Measurements from ENCODE around the gene LHB. TPM values are rescaled to one million over a fixed set of nuclear protein-coding genes. Genes with fewer than 3 reads are reported as not detected.

LHB gene
- total RNA-seq, 2 experiments from 2014 or later: 1.1 TPM; not detected in 1

DNA sequence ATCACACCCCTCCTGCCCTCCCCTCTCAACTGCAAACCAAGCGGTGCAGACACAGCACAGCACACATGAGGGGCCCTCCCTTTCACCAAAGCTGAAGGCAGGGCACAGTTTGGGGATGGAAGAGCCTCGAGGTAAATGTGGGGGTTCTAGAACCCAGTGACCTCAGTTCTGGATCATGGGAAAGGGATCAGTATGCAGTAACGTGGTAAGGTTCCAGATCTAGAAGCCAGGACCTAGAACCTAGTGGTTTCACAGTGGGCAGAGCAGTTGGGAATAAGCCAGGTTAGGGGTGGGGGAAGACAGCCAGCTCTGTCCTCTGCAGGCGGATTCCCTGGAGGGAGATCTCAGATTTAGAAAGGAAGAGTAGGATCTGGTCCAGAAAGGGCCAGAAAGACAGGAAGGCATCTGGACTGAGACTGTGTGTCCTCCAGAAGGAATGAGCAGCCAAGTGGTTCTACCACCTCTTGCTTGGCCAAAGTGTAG is 48.7 kb downstream of the LHB start:
- Histone ChIP-seq H3K79me2 (ENCODE audit: insufficient read depth, low read depth, low read length) (peaks cover 17% of the 10 kb centered on the region; the same call in 1 of the 2 replicates), H3K4me1 (ENCODE audit: insufficient read depth, low read length, poor library complexity, severe bottlenecking) (peaks cover 57% of the 10 kb centered on the region), H3K27ac (ENCODE audit: low read depth, low read length, poor library complexity, severe bottlenecking) (peak overlapping the region; percentile 47), H3K9me3 (ENCODE audit: low read length) (no peaks in the 10 kb centered on the region), H3K4me2 (ENCODE audit: low read length) (peak overlapping the region; percentile 99), H4K20me1 (ENCODE audit: insufficient read depth, low read length) (no peaks in the 10 kb centered on the region), H3K36me3 (ENCODE audit: insufficient read depth, low read length) (peaks cover 44% of the 10 kb centered on the region), H3K4me3 (ENCODE audit: low read depth, low read length, poor library complexity, severe bottlenecking) (no peak overlapping the region), H2AFZ (ENCODE audit: low read length) (no peak overlapping the region), H3K9me2 (ENCODE audit: insufficient read depth, low read length) (no peaks in the 10 kb centered on the region)
- ChIA-PET POLR2A (no interaction called here), CTCF (ENCODE audit: unreplicated experiment) (interaction anchor here (1.3 kb wide), 1 partner anchor 25 kb away, joined by 4 read pairs; the partner anchor contains the start of genes GYS1 and RUVBL2)
- intact Hi-C loops (cut with micrococcal nuclease; ENCODE audit: unreplicated experiment): no loop called here
- TSS peak; percentile 78 for BruUV-seq (replicated peaks)
- DNase-seq (ENCODE audit: low spot score): no peak
- TF ChIP-seq, protein P1, sequence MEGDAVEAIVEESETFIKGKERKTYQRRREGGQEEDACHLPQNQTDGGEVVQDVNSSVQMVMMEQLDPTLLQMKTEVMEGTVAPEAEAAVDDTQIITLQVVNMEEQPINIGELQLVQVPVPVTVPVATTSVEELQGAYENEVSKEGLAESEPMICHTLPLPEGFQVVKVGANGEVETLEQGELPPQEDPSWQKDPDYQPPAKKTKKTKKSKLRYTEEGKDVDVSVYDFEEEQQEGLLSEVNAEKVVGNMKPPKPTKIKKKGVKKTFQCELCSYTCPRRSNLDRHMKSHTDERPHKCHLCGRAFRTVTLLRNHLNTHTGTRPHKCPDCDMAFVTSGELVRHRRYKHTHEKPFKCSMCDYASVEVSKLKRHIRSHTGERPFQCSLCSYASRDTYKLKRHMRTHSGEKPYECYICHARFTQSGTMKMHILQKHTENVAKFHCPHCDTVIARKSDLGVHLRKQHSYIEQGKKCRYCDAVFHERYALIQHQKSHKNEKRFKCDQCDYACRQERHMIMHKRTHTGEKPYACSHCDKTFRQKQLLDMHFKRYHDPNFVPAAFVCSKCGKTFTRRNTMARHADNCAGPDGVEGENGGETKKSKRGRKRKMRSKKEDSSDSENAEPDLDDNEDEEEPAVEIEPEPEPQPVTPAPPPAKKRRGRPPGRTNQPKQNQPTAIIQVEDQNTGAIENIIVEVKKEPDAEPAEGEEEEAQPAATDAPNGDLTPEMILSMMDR (conservative IDR thresholded peaks at IDR 0.05; ENCODE audit: low read length): no peak
- TF ChIP-seq EZH2phosphoT487 (IDR thresholded peaks at IDR 0.05; ENCODE audit: borderline replicate concordance, low read depth, low read length): no peak

DNA sequence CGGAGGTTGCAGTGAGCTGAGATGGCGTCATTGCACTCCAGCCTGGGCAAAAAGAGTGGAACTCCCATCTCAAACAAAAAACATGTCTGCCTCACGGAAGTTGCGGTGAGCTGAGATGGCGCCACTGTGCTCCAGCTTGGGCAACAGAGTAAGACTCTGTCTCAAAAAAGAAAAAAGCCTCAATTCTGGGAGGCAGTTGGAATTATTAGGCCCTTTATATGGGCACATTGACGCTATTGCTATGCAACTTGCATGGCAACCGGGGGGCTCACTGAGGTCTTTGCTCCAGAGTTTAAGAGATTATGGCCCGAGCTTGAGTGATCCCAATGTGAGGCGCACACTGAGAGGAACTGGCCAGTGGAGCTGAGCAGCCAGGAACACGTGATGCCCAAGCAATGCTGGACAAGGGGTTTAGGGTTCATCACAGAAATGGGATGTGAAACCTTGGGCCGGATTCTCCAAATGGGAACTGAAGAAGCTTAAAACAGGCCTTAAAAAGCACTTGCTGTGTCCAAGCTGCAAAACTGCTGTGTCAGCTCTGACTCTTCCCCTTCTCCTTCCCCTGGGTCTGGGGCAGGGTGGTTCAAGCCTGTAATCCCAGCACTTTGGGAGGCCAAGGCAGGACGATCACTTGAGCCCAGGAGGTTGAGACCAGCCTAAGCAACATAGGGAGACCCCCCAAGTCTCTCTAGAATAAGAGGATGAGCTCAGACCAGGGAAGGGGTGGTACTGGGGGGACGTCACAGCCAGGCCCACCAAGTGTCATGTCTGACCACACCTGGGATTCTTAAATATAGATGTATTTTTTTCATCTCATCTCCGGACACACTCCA is 49.3 kb downstream of the LHB start:
- no peak for DNase-seq (ENCODE audit: low spot score)
- ChIA-PET CTCF (ENCODE audit: unreplicated experiment) (interaction anchor here (1.3 kb wide), 1 partner anchor 26 kb away, joined by 4 read pairs; the partner anchor contains the start of genes GYS1 and RUVBL2), POLR2A (interaction anchor here (0.6 kb wide), 2 partner anchors 82 to 138 kb away, joined by 3 read pairs; no protein-coding TSS in a partner anchor)
- Histone ChIP-seq H3K27ac (ENCODE audit: low read depth, low read length, poor library complexity, severe bottlenecking) (peak overlapping the region; percentile 47), H3K79me2 (ENCODE audit: insufficient read depth, low read depth, low read length) (peaks cover 17% of the 10 kb centered on the region; the same call in 1 of the 2 replicates), H3K4me2 (ENCODE audit: low read length) (peak overlapping the region; percentile 99), H3K36me3 (ENCODE audit: insufficient read depth, low read length) (peaks cover 44% of the 10 kb centered on the region), H3K9me3 (ENCODE audit: low read length) (no peaks in the 10 kb centered on the region), H4K20me1 (ENCODE audit: insufficient read depth, low read length) (no peaks in the 10 kb centered on the region), H3K4me1 (ENCODE audit: insufficient read depth, low read length, poor library complexity, severe bottlenecking) (peaks cover 63% of the 10 kb centered on the region), H2AFZ (ENCODE audit: low read length) (no peak overlapping the region), H3K9me2 (ENCODE audit: insufficient read depth, low read length) (no peaks in the 10 kb centered on the region), H3K4me3 (ENCODE audit: low read depth, low read length, poor library complexity, severe bottlenecking) (no peak overlapping the region)
- TF ChIP-seq, protein P1 (conservative IDR thresholded peaks at IDR 0.05; ENCODE audit: low read length): no peak
- no peak for TF ChIP-seq EZH2phosphoT487 (IDR thresholded peaks at IDR 0.05; ENCODE audit: borderline replicate concordance, low read depth, low read length)
- no TSS peak for BruUV-seq (replicated peaks)
- intact Hi-C loops (cut with micrococcal nuclease; ENCODE audit: unreplicated experiment): no loop called here
